HL-60/S4 treated with retinoic acid at 250 ng/mL for 4 days and 3 days (cell line): ENCODE data around the gene ACYP2.

Experiments used
- in situ Hi-C: fragments of 300-500 bp; cut with MboI; formaldehyde crosslinking; loops from 2 replicates; pipeline ENCODE4 v1.7.0; 2022; ENCODE audit warnings: low sequenced_read_pairs

The ACYP2 gene

DNA sequence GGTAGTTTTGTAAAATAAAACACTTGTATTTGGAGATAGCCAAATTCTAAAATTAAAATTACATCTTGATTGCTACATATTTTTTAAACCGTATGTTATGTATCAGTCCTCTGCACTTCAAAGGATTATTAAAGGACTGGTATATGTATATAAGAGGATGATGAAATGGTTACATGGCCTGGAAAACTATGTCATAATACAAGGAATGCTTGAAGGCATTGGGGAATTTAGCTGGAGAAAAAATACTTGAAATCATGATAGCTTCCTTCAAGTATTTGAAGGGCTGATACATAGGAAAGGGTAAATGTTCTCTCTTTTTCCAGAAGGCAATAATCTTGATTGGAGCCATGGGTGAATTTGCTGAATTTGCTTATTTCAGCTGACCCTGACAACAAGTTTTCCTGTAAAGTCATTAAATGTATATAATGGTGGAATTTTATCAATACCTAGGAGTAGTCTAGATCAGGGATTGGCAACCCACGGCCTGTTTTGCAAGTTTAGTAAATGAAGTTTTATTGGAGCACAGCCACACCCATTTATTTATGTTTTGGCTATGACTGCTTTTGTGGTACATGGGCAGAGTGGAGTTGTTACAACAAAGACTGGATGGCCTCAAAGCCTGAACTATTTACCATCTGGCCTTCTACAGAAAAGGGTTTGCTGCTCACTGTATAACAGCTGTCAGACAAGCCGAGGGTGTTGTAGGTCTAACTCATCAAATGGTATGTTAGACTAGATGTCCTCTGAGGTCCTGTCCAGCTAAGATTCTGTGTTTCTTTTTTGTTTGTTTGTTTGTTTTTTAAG lies 34.4 kb downstream of the ACYP2 start:
- in situ Hi-C loops, result no loop called here

DNA sequence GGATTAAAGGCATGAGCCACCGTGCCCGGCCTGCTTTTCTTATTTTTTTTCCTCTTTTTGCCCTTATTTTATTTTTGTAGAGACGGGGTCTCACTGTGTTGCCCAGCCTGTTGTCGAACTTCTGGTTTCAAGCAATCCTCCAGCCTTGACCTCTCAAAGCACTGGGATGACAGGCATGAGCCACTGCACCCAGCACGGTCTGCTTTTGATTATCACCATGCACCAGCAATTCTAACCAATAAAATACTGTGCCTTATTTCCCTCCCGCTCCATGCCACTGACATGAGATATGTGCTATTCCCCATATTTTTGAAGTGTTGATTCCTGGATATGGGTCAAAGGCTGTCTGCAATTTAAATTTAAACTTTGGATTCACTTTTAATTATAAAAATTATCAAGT lies 42.9 kb downstream of the ACYP2 start:
- in situ Hi-C loops, result no loop called here

DNA sequence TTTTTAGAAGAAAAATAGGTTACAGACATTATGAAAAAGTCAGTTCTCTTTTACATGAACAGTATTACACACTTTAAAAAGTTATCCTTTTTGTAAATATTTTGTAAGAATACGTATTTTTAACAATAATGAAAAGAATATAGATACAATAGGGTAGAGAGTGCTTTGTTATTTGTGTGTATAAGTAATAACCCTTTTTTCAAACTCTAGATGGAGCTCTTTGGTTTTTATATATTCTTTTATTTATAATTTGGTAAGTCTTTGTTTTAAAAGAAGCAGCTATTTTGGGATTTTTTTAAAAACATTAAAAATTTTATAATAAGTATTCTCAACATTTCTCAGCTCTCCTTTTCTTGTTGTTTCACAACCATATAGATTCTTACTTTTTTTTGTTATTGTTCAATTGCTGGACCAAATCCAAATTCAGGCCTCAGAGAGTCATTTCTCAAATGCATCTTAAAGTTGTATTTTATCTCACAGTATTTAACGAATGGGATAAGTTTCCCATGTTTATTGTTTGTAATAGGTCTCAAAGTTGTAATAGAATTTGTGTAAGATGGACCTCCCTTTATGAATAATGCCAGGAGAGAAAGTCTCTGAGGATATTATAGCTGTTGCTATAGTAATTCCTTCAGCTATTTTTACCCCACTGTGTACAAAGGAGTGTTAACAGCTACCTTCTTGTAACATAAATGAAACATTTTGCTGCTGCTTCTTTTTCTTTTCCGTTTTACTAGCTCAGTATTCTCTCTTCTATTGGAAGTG lies 46.4 kb downstream of the ACYP2 start:
- in situ Hi-C loops, result no loop called here

DNA sequence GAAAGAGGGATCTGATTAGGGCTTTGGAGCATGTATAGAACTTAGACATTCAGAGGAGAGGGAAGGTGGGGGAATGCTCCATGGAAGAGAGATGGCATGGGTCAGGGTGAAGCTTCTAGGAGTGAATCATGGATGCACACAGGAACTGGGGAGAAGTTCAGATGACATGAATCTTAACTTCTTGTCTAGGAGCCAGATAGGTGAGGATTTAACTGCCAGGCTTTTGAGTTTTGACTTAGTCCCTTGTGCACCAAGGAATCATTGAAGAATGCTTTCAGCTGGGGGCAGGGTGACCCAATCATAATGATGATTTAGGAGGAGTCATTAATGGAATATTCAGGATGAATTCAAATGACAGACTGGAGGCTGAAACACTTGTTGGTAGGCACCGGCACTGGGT lies 48.7 kb downstream of the ACYP2 start:
- in situ Hi-C loops, result no loop called here

DNA sequence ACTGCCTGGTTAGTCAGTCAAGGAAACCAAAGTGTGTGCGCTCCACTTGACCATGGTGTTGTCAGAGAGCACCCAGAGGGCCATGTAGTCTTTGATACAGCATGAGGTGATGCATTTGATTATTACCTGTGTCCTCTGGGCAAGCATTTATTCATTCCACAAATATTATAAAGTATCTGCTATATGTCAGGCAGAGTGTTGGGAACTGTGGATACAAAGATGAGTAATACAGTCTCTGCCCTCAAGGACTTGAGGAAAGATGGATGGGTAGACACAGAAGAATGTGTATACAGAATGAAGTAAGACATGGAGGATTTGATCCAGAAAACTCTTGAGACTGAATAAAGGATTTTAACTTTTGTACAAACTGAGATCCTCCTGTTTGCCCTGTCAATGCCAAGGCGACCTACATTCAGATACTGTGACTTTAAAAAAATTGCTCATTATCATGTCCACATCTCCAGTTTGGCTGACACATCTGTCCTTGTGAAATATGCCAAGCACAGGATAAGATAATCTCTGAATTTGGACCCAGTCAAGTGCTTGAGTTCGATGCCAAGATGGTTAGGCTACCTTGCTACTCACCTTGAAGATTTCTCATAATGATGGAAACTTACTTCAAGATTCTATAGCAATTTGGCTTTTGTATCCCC lies 50.8 kb downstream of the ACYP2 start:
- in situ Hi-C loops, result no loop called here

DNA sequence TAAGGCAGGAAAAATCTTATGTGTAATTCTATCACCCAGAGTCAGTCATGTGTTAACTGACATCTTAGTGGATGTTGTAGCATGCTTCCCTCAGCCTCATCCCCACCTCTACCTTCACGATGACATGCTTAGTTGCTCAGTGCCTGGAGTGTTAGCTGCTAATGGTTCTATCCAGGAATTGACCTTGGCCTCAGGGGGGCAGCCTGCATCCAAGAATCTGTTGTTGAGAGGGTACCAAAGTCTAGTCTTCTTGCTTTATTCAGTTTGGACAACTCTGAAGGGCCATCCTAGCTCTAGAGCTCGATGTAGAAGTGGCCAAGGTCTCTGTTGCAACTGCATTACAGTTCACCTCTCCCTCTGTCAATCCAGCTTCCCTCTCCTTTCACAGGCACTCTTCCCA lies 61.2 kb downstream of the ACYP2 start:
- in situ Hi-C loops, result no loop called here

DNA sequence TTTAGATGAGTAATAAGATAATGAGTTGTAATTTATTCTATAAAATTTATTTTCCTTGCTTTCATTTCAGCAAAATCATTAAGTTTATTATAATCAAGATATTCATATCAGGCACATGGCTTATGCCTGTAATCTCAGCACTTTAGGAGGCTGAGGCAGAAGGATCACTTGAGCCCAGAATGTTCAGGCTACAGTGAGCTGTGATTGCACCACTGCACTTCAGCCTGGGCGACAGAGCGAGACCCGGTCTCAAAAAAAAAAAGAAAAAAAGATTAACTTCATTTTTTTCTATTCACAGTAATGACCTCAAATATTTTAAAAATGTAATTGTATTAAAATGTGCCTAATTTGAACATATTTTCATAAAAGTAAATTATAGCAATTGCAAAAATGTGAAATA lies 67.9 kb downstream of the ACYP2 start:
- in situ Hi-C loops, result no loop called here

DNA sequence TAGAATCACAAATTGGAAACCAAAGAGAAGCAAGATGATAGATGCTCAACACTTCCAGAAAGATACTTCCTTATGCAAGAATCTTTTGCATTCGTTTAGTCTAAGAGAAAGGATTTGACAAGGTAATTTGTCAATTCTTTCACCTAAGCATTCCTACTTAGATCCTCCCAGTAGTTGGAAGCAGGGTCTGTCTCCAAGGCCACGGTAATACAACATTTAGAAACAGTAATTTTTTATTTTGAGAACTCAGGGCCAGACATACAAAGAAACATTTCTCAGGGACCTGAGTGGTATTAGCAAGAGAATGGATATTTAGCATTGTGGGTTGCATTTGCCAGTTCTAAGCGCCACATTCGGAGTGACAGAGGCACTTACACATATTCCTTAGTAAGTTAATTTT lies 68.6 kb downstream of the ACYP2 start:
- in situ Hi-C loops, result no loop called here

DNA sequence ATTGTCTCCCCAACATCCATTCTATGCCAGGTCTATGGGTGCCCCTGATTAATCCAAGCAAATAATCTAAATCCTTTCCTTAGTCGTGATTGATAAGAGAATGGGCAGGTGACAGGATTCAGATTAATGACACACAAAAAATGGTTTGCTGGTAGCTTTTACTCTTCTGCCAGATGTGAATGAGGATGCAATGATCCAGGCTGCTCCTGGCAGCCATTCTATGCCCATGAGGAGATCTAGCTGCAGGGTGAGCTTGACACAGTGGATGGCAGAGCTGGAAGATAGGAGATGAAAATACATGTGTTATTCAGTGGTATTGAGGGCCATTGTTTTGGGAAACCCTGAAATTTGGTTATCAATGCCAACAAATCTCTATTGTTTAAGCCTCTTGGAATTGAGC lies 69.7 kb downstream of the ACYP2 start:
- in situ Hi-C loops, result no loop called here

DNA sequence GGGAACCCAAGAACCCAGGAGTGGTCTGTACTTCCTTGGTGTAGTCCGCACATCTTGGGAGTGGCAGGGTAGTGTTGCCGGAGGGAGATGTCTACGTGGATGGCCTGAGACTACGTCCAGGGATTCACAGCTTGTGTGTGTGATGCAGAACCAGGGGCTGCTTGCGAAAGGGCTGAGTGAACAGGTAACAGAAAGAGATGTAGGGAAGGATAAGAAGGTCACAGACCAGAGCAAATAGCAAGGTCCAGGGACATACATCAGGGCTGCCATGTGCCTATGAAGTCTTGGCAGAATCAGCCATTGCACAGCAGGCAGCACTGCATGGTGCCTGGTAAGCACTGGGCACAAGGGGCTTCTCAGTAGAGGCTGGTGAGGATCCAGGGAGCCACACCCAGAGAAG lies 71.9 kb downstream of the ACYP2 start:
- in situ Hi-C loops, result no loop called here

DNA sequence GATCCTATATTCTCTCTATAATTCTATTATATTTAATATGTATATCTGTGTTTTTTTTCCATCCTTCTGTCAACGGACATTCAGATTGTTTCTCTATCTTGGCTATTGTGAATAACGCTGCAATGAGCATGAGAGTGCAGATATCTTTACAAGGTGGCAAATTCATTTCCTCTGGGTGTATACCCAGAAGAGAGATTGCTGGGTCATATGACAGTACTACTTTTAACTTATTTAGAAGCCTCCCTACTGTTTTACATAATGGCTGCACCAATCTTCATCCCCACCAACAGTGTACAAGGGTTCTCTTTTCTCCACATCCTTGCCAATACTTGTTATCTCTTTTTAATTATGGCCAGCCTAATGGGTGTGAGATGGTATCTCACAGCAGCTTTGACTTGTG lies 74.1 kb downstream of the ACYP2 start:
- in situ Hi-C loops, result no loop called here

DNA sequence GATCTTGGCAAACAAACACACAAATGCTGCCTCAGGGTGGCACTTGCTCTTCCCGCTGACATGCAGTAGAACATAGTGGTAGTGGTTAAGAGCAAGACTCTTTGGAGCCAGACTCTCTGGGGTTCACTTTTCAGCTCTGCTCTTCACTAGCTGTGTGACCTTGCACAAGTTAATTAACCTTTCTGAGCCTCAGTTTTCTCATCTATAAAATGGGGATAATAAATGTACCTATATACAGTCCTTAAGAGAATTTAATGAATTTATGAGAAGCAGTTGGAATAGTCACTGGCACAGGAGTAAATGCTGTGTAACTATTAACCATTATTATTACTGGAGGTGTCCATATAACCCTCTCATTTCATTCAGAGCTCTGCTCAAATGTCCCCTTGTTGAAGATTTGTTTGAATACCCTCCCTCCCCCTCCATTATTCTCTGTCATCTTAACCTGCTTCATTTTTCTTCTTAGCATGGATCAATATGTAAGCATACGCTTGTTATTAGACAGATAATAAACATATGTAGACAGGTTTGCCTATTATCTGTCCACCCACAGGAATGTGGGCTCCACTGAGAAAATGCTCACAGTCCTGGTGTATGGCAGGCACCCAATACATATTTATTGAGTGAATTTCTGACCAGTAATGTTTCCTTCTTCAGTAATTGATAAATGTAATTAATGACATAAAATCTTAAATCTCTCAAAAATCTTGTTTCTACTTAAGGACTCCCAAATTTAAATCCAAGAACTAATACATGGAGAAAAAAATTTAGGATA lies 76.1 kb downstream of the ACYP2 start:
- in situ Hi-C loops, result no loop called here

DNA sequence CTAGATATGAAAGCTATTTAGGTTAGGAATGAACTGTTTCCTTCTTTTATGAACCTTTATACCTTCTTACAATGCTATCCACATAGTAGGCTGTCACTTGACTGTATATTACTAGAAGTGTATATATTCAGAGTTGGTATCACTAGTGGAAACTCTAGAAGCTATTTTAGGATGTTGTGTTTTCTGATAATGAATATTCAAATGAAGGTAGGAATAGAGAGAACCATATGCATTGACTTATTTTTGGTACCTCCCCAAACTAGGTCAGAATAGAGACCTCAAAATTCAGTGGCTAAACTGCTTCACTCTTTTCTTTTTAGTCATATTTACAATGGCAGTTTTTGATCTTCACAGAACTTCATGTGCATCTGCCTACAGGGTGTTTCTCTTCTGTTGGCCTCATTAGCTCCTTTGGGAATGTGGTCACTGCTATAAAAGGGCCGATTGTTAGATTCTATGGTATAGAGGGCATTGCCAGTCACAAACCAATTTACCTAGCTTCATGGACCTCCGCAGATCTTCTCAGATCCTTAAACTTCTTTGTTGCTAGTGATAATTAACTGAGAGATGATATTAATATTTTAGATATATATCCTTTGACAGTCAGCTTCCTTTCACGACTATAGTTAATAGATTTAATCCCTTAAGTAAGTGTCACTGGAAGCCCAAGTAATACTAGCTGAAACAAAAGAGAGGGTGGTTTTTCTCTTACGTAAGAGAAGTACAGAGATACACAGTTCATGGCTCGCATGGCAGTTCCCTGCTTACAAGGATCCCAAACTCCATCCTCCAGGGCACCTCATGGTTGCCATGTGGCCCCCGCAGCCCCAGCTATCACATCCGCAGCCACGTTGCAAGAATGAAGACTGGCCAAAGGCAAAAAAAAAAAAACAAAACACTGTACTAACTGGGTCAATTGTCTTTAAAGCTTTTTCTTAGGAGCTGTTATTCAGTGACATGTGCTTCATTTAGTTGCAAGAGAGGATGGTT lies 79.6 kb downstream of the ACYP2 start:
- in situ Hi-C loops, result no loop called here

DNA sequence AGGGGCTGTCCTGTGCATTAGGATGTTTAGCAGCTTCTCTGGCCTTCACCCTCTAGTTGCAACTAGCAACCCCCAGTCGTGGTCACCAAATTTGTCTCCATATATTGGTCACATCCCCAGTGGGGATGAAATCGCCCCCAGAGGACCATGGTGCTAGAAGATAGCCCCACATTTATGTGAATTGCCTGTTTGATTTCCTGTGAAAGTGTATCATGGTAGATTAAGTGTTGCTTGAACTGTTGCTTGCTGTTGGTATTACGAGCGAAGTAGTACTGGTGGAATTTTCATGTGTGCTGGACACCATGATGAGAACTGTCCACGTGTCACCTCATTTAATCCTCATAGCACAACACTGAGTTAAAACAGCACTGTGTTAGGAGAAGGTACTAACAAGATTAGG lies 81.2 kb downstream of the ACYP2 start:
- in situ Hi-C loops, result no loop called here

DNA sequence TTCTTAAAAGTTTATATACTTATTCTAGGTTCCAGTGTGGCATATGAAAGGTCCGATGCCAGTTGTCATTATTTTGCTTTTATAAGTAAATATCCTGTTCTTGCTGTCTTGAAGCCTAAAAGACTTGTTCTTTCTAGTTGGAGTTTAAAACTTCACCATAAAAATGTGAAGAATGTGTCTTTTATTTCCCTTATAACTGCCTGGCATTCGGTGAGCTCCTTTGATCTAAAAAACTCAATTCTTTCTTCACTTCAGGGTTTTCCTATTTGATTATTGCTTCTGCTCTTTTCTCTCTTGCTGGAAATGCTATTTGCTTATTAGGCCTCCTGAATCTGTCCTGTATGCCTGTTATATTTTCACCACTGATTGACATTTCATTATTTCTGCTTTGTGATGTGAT lies 89.1 kb downstream of the ACYP2 start:
- in situ Hi-C loops, result no loop called here

DNA sequence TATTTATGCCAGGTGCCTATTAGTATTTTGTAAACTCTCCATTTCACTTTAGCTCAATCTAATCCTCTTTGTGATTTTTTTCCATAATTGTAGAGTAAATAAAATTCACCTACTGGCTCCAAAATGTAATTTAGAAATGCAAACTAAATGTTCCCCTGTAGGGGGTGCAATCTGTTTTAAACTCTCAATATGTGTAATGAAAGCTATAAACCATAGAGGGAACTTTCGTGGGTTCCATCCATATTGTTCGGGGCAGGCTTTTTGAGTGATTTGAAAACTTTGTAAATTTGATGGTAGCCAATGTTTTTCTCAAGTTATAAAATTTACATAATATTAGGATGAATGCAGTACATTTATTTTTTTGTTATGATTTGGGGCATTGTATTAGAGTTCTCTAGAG lies 91.2 kb downstream of the ACYP2 start:
- in situ Hi-C loops, result no loop called here

DNA sequence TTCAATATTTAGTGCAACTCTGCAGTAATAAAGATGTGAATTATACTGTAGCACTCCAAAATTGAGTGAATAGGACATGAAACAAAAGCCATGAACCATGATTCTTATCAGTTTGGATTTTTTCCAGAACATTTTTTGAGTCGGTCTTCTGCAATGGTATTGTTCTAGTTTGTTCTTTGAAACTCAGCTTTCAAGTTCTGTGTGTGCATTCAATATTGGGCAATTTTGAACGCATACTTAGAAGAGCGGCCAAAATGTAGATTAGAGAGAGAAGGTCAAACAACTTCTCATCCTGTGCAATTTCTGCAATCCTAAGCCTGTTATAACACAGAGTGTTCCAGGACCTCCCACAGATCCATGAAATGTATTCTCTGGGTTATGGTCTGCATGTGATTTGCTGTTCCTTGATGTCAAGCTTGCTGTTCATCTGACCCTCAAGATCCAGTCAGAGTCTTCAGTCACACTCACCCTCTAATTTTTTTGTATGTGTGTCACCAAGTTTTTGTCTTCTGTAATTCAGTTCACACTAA lies 92.3 kb downstream of the ACYP2 start:
- in situ Hi-C loops, result no loop called here

DNA sequence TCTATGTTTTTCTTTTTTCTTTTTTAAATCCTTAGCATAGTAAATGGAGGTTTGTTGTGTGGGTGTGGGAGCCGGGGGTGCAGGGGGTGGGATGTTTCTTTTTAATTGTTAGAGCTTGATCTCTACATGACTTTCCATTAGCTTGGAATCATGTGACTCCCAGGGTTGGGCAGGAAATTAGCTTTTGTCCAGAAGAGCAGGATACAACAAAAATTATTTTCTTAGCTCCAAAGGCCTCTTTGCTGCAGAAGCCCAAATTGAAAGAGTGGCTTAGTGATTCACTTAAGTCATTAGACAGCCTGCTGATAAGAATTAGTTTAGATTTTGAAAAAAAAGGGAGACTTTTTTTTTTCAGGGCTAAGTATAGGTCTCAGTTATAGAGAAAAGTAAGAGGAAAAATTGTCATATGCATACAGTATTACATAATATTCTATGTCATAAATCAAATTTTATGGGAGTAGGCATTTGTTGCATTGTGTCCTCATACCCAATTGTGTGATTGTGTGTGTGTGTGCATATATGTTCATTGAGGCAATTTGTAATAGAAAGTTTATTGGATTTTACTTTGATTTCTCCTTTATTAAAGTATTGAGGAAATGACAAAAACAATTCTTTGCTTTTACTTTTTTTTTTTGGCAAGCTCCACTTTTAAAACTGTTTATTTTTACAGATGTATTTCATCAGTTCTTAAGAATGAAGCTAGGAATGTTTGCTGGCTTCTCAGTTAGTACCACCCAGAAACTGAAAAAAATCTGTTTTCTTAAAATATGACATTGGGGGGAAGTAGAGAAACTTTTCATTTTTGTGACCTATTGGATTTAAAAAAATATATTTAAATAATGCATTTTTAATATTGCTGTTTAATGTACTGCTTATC lies 93.2 kb downstream of the ACYP2 start:
- in situ Hi-C loops, result no loop called here

DNA sequence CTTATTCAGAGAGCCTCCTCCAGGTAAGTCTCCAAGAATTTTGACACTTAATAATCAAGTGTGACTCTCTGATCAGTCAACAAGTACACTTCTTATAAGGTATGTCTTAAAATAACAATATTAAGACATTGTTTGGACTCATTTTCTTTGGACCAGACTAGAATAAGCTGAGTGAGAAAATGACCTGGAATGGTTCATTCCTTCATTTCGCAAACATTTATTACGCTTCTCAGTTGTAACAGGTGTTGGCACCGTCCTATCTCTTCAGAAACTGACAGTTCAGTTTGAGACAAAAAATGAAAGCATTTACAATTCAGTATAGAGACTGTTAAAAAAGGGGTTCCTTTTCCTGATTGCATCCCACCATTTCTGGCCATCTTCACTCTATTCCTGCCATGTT lies 94.0 kb downstream of the ACYP2 start:
- in situ Hi-C loops, result no loop called here
